ENCODE data around the gene ANKS6. TPM values are rescaled to one million over a fixed set of nuclear protein-coding genes. Genes with fewer than 3 reads are reported as not detected.

The ANKS6 gene
- total RNA-seq, 1 donor from 2014 or later, result 26.7 TPM

GRCh38 chr9:98778711-98779530 lies 17.4 kb downstream of the ANKS6 start:
- no peaks in the 10 kb centered on the region for H3K9me3 ChIP-seq
- H3K4me3 ChIP-seq, result no peak overlapping the region
- H3K27me3 ChIP-seq, result no peaks in the 10 kb centered on the region
- no peak for TF ChIP-seq CTCF (IDR thresholded peaks at IDR 0.05)
- peaks cover 7% of the 10 kb centered on the region for H3K4me1 ChIP-seq
- intact Hi-C loops (cut with DNase I), result no loop called here
- H3K27ac ChIP-seq, result no peak overlapping the region
- DNase-seq (no peak), ATAC-seq (peak; percentile 66)
- H3K36me3 ChIP-seq, result no peaks in the 10 kb centered on the region

- intact Hi-C loops (cut with DNase I), result no loop called here
- H3K27me3 ChIP-seq, result no peaks in the 10 kb centered on the region
- H3K4me1 ChIP-seq, result peaks cover 7% of the 10 kb centered on the region
- no peak for DNase-seq
- no peak for ATAC-seq
- TF ChIP-seq CTCF (IDR thresholded peaks at IDR 0.05), result no peak
- H3K9me3 ChIP-seq, result no peaks in the 10 kb centered on the region
- H3K4me3 ChIP-seq, result no peak overlapping the region
- no peak overlapping the region for H3K27ac ChIP-seq
- H3K36me3 ChIP-seq, result peaks cover 7% of the 10 kb centered on the region
Measured at GRCh38 chr9:98778251-98778650, 18.1 kb downstream of the ANKS6 start.

GRCh38 chr9:98777618-98778017 lies 18.7 kb downstream of the ANKS6 start:
- Histone ChIP-seq H3K27ac (no peak overlapping the region), H3K4me3 (no peak overlapping the region), H3K36me3 (peaks cover 13% of the 10 kb centered on the region), H3K27me3 (no peaks in the 10 kb centered on the region), H3K9me3 (no peaks in the 10 kb centered on the region), H3K4me1 (peaks cover 7% of the 10 kb centered on the region)
- DNase-seq, result no peak
- intact Hi-C loops (cut with DNase I), result no loop called here
- TF ChIP-seq CTCF (IDR thresholded peaks at IDR 0.05), result no peak
- ATAC-seq, result no peak

- intact Hi-C loops (cut with DNase I), result no loop called here
- Histone ChIP-seq H3K27me3 (no peaks in the 10 kb centered on the region), H3K4me3 (no peak overlapping the region), H3K4me1 (peaks cover 7% of the 10 kb centered on the region), H3K36me3 (peaks cover 28% of the 10 kb centered on the region), H3K9me3 (no peaks in the 10 kb centered on the region), H3K27ac (no peak overlapping the region)
- TF ChIP-seq CTCF (IDR thresholded peaks at IDR 0.05), result peak; percentile 65
- DNase-seq (no peak), ATAC-seq (peak; percentile 54)
Measured at GRCh38 chr9:98775831-98776441, 20.4 kb downstream of the ANKS6 start.

GRCh38 chr9:98774746-98775145 lies 21.6 kb downstream of the ANKS6 start:
- Histone ChIP-seq H3K27ac (no peak overlapping the region), H3K4me1 (peaks cover 7% of the 10 kb centered on the region), H3K36me3 (peaks cover 33% of the 10 kb centered on the region), H3K4me3 (no peak overlapping the region), H3K27me3 (no peaks in the 10 kb centered on the region), H3K9me3 (no peaks in the 10 kb centered on the region)
- DNase-seq (no peak), ATAC-seq (peak; percentile 48)
- TF ChIP-seq CTCF (IDR thresholded peaks at IDR 0.05), result peak; percentile 40
- intact Hi-C loops (cut with DNase I), result loop anchor here (5.0 kb wide), 1 partner anchor 462 kb away; no protein-coding TSS in a partner anchor

All from upper lobe of right lung (tissue), 1 donor.